ENCODE results near the gene NASP. TPM values are rescaled to one million over a fixed set of nuclear protein-coding genes. Genes with fewer than 3 reads are reported as not detected.

NASP gene
- total RNA-seq, 4 donors from 2014 or later, result 51.4 to 60.6 (median 53.5) TPM

GRCh38 chr1:45554198-45554597 lies 29.6 kb upstream of the NASP start:
- 79% methylated on average over 6 of the region's 6 CpGs for WGBS
- no peak overlapping the region for H3K27ac ChIP-seq (replicated peaks in 1 of 4)
- no peaks in the 10 kb centered on the region for H3K9me3 ChIP-seq
- H3K27me3 ChIP-seq, result no peaks in the 10 kb centered on the region
- intact Hi-C loops (cut with DNase I), result no loop called here
- peaks cover 0 to 33% (median 9%) of the 10 kb centered on the region in 4 donors for H3K36me3 ChIP-seq
- no peak for DNase-seq (ENCODE audit: extremely low spot score)
- no peak for TF ChIP-seq CTCF (IDR thresholded peaks at IDR 0.05)
- no peak for TF ChIP-seq POLR2AphosphoS5 (IDR thresholded peaks at IDR 0.05)
- TF ChIP-seq POLR2A (IDR thresholded peaks at IDR 0.05; ENCODE audit: low read depth), result no peak
- no peak for TF ChIP-seq EP300 (IDR thresholded peaks at IDR 0.05)
- H3K4me1 ChIP-seq, result peaks cover 15 to 32% (median 22%) of the 10 kb centered on the region in 4 donors
- H3K4me3 ChIP-seq, result no peak overlapping the region

GRCh38 chr1:45557422-45557944 lies 26.4 kb upstream of the NASP start:
- TF ChIP-seq POLR2A (IDR thresholded peaks at IDR 0.05; ENCODE audit: low read depth) (no peak), EP300 (IDR thresholded peaks at IDR 0.05) (no peak), CTCF (IDR thresholded peaks at IDR 0.05) (no peak), POLR2AphosphoS5 (IDR thresholded peaks at IDR 0.05) (no peak)
- Histone ChIP-seq H3K4me1 (peaks cover 0 to 12% (median 2%) of the 10 kb centered on the region in 4 donors), H3K27me3 (no peaks in the 10 kb centered on the region), H3K9me3 (no peaks in the 10 kb centered on the region), H3K27ac (replicated peaks in 1 of 4) (no peak overlapping the region), H3K36me3 (peaks cover 7 to 61% (median 23%) of the 10 kb centered on the region in 4 donors), H3K4me3 (no peak overlapping the region)
- intact Hi-C loops (cut with DNase I), result no loop called here
- 89% methylated on average over 3 of the region's 3 CpGs for WGBS
- DNase-seq (ENCODE audit: extremely low spot score), result no peak

GRCh38 chr1:45563843-45564242 lies 20.0 kb upstream of the NASP start:
- no peak for DNase-seq (ENCODE audit: extremely low spot score)
- H3K9me3 ChIP-seq, result no peaks in the 10 kb centered on the region
- WGBS, result 93% methylated on average over 1 of the region's 2 CpGs
- peaks cover 3 to 13% (median 11%) of the 10 kb centered on the region in 4 donors for H3K4me1 ChIP-seq
- no peak overlapping the region for H3K27ac ChIP-seq (replicated peaks in 1 of 4)
- no peak for TF ChIP-seq POLR2A (IDR thresholded peaks at IDR 0.05; ENCODE audit: low read depth)
- no peak for TF ChIP-seq EP300 (IDR thresholded peaks at IDR 0.05)
- TF ChIP-seq CTCF (IDR thresholded peaks at IDR 0.05), result no peak
- TF ChIP-seq POLR2AphosphoS5 (IDR thresholded peaks at IDR 0.05), result no peak
- no peak overlapping the region for H3K4me3 ChIP-seq
- intact Hi-C loops (cut with DNase I), result no loop called here
- H3K27me3 ChIP-seq, result no peaks in the 10 kb centered on the region
- peaks cover 25 to 73% (median 50%) of the 10 kb centered on the region in 4 donors for H3K36me3 ChIP-seq

- 31% methylated on average over 3 of the region's 5 CpGs for WGBS
- no peaks in the 10 kb centered on the region for H3K27me3 ChIP-seq
- H3K4me1 ChIP-seq, result peaks cover 3 to 13% (median 11%) of the 10 kb centered on the region in 4 donors
- no peak for DNase-seq (ENCODE audit: extremely low spot score)
- intact Hi-C loops (cut with DNase I), result loop anchor here (5.0 kb wide), 1 partner anchor 54 kb away; no protein-coding TSS in a partner anchor
- H3K9me3 ChIP-seq, result no peaks in the 10 kb centered on the region
- no peak for TF ChIP-seq CTCF (IDR thresholded peaks at IDR 0.05)
- peak; percentile 30 to 65 for TF ChIP-seq POLR2AphosphoS5 (IDR thresholded peaks at IDR 0.05)
- peak overlapping the region in 3 of 4 donors; percentile 11 to 41 (median 33) for H3K27ac ChIP-seq (replicated peaks in 1 of 4)
- H3K36me3 ChIP-seq, result peaks cover 23 to 64% (median 54%) of the 10 kb centered on the region in 4 donors
- no peak overlapping the region for H3K4me3 ChIP-seq
Measured at GRCh38 chr1:45566722-45567121, 17.1 kb upstream of the NASP start.

- Histone ChIP-seq H3K9me3 (no peaks in the 10 kb centered on the region), H3K36me3 (peaks cover 14 to 52% (median 42%) of the 10 kb centered on the region in 4 donors), H3K4me3 (no peak overlapping the region), H3K27ac (replicated peaks in 1 of 4) (no peak overlapping the region), H3K4me1 (peaks cover 3 to 13% (median 11%) of the 10 kb centered on the region in 4 donors), H3K27me3 (no peaks in the 10 kb centered on the region)
- DNase-seq (ENCODE audit: extremely low spot score), result no peak
- TF ChIP-seq CTCF (IDR thresholded peaks at IDR 0.05) (no peak), EP300 (IDR thresholded peaks at IDR 0.05) (no peak), POLR2AphosphoS5 (IDR thresholded peaks at IDR 0.05) (no peak), POLR2A (IDR thresholded peaks at IDR 0.05; ENCODE audit: low read depth) (no peak)
- 84% methylated on average over 7 of the region's 7 CpGs for WGBS
- intact Hi-C loops (cut with DNase I), result loop anchor here (5.0 kb wide), 1 partner anchor 56 kb away; no protein-coding TSS in a partner anchor
Measured at GRCh38 chr1:45567911-45568310, 15.9 kb upstream of the NASP start.

All from esophagus muscularis mucosa (tissue), 4 donors.